ENCODE data around the gene HTR4. TPM values are rescaled to one million over a fixed set of nuclear protein-coding genes. Genes with fewer than 3 reads are reported as not detected.
A peak's percentile ranks its signal among the peaks of the same experiment; 100 is the strongest.

Gene HTR4
- total RNA-seq, 1 donor from 2014 or later = not detected

DNA sequence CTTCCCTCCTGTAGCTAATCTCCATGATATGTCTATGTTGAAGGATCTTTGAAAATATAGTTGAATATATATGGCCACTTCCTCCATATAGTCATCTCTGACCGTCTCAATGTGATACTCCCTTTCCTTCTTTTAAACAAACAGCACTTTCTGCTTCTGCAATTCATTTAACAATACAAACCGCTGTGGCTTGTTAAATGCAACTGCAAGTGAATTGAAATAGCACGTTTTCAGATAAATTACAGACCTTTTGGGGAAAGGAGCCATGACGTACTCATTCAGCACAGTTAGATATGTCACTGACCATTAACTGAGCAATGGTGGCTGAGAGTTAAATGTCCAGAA, 188.1 kb downstream of the HTR4 start:
- H3K36me3 Mint-ChIP-seq (ENCODE audit: low read depth) = no peaks in the 10 kb centered on the region
- peaks cover 34% of the 10 kb centered on the region for H3K27me3 Mint-ChIP-seq (ENCODE audit: low read depth)
- no peak overlapping the region for H3K27ac Mint-ChIP-seq (ENCODE audit: unreplicated experiment)
- no peaks in the 10 kb centered on the region for H3K9me3 Mint-ChIP-seq (ENCODE audit: low read depth)
- TF ChIP-seq, protein P1, sequence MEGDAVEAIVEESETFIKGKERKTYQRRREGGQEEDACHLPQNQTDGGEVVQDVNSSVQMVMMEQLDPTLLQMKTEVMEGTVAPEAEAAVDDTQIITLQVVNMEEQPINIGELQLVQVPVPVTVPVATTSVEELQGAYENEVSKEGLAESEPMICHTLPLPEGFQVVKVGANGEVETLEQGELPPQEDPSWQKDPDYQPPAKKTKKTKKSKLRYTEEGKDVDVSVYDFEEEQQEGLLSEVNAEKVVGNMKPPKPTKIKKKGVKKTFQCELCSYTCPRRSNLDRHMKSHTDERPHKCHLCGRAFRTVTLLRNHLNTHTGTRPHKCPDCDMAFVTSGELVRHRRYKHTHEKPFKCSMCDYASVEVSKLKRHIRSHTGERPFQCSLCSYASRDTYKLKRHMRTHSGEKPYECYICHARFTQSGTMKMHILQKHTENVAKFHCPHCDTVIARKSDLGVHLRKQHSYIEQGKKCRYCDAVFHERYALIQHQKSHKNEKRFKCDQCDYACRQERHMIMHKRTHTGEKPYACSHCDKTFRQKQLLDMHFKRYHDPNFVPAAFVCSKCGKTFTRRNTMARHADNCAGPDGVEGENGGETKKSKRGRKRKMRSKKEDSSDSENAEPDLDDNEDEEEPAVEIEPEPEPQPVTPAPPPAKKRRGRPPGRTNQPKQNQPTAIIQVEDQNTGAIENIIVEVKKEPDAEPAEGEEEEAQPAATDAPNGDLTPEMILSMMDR (IDR thresholded peaks at IDR 0.05) = no peak
- no peak for DNase-seq (ENCODE audit: low spot score)
- peaks cover 7% of the 10 kb centered on the region for H3K4me1 Mint-ChIP-seq (ENCODE audit: low read depth)
- no peak overlapping the region for H3K4me3 Mint-ChIP-seq (ENCODE audit: unreplicated experiment)

DNA sequence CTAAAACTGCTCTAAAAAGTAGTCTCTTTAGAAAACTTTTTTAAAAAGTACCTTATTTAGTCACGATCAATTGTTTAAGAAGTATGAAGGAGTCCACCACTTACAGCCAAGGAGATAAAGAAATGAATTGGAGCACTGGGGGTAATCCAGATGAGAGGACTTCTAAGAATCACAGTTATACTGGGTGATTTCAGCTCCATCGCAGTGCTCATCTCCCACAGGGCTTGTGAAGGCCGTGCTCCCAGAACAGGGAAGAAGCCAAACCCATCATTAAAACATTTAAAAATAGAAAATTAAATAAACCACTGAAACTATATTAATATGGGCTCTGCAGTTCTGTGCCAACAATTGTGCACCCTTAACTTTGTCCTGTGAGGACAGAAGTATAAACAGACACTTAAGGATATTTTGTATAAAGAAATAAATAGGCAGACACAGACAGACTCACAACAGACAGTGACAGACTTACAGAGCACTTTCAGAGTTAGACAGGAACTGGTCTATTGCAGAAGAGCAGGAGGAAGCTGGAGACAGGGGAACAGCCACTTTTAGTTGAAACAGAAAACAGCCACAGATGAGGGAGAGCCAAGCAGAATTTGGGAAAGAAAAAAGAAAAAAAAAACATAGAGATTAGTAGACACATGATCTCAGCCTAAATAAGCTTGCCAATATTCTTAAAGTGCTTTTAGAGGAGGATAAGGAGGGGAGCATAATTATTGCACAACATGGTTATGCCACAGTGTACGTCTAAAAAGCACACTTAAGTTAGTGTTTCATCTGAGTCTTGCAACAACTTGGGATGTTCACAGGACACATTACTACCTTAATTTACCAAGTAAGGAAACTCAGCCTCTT, 188.7 kb downstream of the HTR4 start:
- TF ChIP-seq, protein P1 (IDR thresholded peaks at IDR 0.05) = no peak
- H3K4me1 Mint-ChIP-seq (ENCODE audit: low read depth) = peaks cover 4% of the 10 kb centered on the region
- no peak overlapping the region for H3K4me3 Mint-ChIP-seq (ENCODE audit: unreplicated experiment)
- no peak overlapping the region for H3K27ac Mint-ChIP-seq (ENCODE audit: unreplicated experiment)
- DNase-seq (ENCODE audit: low spot score) = no peak
- H3K36me3 Mint-ChIP-seq (ENCODE audit: low read depth) = no peaks in the 10 kb centered on the region
- H3K9me3 Mint-ChIP-seq (ENCODE audit: low read depth) = no peaks in the 10 kb centered on the region
- H3K27me3 Mint-ChIP-seq (ENCODE audit: low read depth) = peaks cover 37% of the 10 kb centered on the region

DNA sequence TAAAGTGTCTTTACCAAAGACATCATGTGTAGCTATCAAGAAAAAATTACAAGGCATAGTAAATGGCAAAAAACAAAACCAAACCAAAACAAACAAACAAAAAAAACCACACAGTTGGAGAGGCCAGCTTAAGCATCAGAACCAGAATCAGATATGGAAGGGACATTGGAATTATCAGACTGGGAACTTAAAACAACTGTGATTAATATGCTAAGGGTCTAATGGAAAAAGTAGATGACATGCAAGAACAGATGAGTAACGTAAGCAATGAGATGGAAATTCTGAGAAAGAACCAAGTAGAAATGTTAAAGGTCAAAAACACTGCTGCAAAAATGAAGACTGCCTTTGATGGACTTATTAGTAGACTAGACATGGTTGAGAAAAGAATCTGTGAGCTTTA, 194.7 kb downstream of the HTR4 start:
- H3K36me3 Mint-ChIP-seq (ENCODE audit: low read depth) = no peaks in the 10 kb centered on the region
- TF ChIP-seq, protein P1 (IDR thresholded peaks at IDR 0.05) = no peak
- H3K27me3 Mint-ChIP-seq (ENCODE audit: low read depth) = peaks cover 51% of the 10 kb centered on the region
- no peak overlapping the region for H3K27ac Mint-ChIP-seq (ENCODE audit: unreplicated experiment)
- DNase-seq (ENCODE audit: low spot score) = no peak
- no peak overlapping the region for H3K4me3 Mint-ChIP-seq (ENCODE audit: unreplicated experiment)
- peaks cover 3% of the 10 kb centered on the region for H3K4me1 Mint-ChIP-seq (ENCODE audit: low read depth)
- H3K9me3 Mint-ChIP-seq (ENCODE audit: low read depth) = no peaks in the 10 kb centered on the region

DNA sequence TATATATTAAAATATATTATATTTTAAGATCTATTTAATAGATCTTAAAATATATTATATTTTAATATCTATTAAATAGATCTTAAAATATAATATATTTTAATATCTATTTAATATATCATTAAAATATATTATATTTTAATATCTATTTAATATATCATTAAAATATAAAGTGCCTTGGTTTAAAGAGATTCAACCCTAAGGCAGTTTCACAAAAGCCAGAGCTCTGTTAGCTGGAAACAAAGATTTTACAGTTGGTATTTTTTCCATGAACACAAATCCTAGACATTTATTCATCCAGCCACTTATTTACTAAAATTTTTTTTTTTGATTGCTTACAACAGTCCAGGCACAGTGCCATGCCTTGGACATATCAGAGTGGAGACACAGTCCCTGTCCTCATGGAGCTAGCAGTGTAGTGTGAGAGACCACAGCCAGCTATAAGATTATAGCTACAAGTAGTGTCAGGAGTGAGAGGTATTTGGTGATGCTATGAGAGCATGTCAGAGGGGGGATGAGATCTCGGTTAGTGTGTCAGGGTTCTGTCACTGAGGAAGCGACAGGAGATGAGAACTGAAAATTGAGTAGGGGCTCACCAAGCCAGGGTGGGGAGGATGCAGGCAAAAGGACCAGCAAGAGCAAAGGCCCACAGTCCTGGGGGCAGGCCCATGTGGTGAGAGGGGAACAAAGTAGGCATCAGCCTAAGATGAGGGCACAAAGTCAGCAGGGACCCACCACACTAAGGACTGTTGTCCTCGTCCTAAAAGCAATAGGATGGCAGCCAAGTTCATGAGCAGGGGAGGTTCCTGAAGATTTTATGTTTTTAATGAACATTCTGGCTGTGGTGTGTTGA, 196.1 kb downstream of the HTR4 start:
- no peak for DNase-seq (ENCODE audit: low spot score)
- H3K4me3 Mint-ChIP-seq (ENCODE audit: unreplicated experiment) = no peak overlapping the region
- no peak overlapping the region for H3K27ac Mint-ChIP-seq (ENCODE audit: unreplicated experiment)
- peaks cover 3% of the 10 kb centered on the region for H3K4me1 Mint-ChIP-seq (ENCODE audit: low read depth)
- no peaks in the 10 kb centered on the region for H3K9me3 Mint-ChIP-seq (ENCODE audit: low read depth)
- H3K36me3 Mint-ChIP-seq (ENCODE audit: low read depth) = no peaks in the 10 kb centered on the region
- TF ChIP-seq, protein P1 (IDR thresholded peaks at IDR 0.05) = no peak
- peaks cover 47% of the 10 kb centered on the region for H3K27me3 Mint-ChIP-seq (ENCODE audit: low read depth)

DNA sequence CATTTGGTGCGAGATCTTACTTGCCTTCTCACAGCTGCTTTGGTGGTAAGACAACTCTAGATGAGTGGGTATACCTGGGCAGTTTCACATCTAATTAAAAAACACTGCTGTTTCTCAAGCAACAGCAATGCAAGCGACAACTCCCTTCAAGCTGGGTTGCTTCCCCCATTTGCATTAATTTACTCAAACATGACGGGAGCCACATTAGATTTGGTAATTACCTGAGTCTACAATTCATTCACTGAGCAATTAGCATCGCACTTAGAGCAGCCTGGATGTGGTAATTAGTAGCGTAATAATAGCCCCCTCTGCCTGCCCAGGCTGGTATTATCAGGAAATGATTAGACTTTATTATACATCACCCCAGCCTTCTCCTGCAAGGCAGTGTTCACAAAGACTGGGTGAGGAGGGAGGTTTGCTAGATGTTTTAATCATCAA, 197.1 kb downstream of the HTR4 start:
- Mint-ChIP-seq H3K9me3 (ENCODE audit: low read depth) (no peaks in the 10 kb centered on the region), H3K4me3 (ENCODE audit: unreplicated experiment) (no peak overlapping the region), H3K36me3 (ENCODE audit: low read depth) (no peaks in the 10 kb centered on the region), H3K27me3 (ENCODE audit: low read depth) (peaks cover 46% of the 10 kb centered on the region), H3K27ac (ENCODE audit: unreplicated experiment) (no peak overlapping the region), H3K4me1 (ENCODE audit: low read depth) (peaks cover 3% of the 10 kb centered on the region)
- DNase-seq (ENCODE audit: low spot score) = no peak
- TF ChIP-seq, protein P1 (IDR thresholded peaks at IDR 0.05) = peak; percentile 63

Data from chondrocyte (in vitro differentiated cells).